Hepatocyte (in vitro differentiated cells): Measurements from ENCODE around the gene FGD2.

ENCODE experiments used
- CTCF ChIP-seq: fragments of 200-600 bp; sonication (generic); IDR thresholded peaks from 2 replicates; pipeline ENCODE4 v1.5.1; 2016; ENCODE audit warnings: antibody characterized with exemption, mild to moderate bottlenecking; ENCODE audit not compliant: poor library complexity
- EZH2 ChIP-seq: fragments of 200-600 bp; sonication (generic); IDR thresholded peaks from 2 replicates; pipeline ENCODE4 v1.6.1; 2016; ENCODE audit warnings: antibody characterized with exemption, mild to moderate bottlenecking, borderline replicate concordance

GRCh38 chr6:37074053-37074827, 68.8 kb downstream of the FGD2 start:
- TF ChIP-seq CTCF (no peak), EZH2 (no peak)
